GM19099 (cell line): ENCODE results near the gene AFM.

ENCODE experiments used
- POLR2A ChIP-seq: IDR thresholded peaks from 3 replicates; pipeline ENCODE4 v1.6.1; 2011; ENCODE audit warnings: low read depth; ENCODE audit not compliant: insufficient read length; ENCODE audit errors: extremely low read depth

The AFM gene

DNA sequence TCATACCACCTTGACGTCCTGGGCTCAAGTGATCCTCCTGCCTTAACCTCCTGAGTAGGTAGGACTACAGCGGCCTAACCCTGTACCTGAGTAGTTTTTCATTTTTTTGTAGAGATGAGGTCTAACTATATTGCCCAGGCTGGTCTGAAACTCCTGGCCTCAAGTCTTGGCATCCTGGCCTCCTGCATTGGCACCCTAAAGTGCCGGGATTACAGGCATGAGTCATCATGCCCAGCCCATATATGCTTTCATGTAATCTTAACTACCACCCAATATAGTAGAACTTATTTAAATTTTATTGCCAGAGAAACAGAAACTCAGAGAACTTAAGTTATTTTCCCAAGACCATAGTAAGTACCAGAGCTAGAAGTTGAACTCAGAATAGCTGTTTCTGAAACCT, 27.1 kb downstream of the AFM start:
- no peak for TF ChIP-seq POLR2A

- TF ChIP-seq POLR2A: no peak
Observed at GRCh38 chr4:73518340-73518739, 36.8 kb downstream of the AFM start.

DNA sequence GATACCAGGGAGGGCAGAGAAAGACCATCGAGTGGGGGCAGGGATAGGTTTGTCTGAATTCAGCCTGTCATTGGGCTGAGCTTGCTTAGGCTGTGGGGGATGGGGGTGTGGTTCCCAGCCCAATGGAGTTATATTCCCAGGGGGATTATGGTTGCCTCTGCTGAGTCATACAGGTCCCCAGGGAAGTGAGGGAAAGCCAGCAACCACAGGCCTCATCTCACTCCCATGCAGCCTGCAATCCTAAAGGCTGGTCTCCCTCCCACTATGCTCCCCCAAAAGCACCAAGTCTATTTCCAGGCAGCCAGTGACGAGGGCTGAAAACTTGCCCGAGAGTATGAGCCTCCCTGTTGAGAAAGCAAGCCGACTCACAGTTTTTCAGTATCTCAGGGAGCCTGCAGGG, 39.3 kb downstream of the AFM start:
- no peak for TF ChIP-seq POLR2A

GRCh38 chr4:73523126-73523525, 41.6 kb downstream of the AFM start:
- no peak for TF ChIP-seq POLR2A

DNA sequence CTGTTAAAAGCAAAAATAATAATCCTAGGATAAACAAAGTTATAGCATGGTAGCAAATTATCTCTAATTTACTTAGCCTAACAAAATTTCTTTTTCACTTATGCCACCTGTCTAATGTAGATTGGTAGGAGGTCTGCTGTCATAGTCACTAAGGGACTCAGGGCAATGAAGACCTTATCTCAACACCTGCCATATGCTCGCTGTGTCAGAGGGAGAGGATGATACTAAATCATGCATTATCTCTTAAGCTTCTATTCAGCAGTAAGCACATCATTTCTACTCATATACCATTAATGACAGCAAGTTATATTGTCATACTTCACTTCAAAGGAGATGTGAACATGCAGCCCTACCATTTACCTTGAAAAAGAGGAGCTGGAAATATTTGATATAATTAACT, 44.1 kb downstream of the AFM start:
- TF ChIP-seq POLR2A: no peak

DNA sequence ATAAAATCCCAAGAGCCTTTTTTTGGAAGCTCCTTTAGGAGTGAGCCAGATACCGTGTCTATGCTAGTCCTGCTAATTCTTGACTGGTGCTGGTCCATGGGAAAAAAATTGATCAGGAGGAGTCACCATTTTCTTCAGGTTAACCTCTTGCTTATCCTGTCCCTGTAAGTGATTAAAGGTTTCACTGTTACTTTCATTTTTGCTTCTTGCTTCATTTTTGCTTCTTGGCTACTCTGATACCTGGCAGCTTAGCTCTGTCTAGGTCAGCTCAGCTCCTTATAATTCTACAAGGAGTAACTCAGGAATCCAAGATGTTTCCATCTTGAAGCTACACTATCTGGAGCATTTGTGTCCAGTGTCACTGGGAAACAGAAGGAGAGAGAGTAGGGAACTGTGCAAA, 45.7 kb downstream of the AFM start:
- TF ChIP-seq POLR2A: no peak

DNA sequence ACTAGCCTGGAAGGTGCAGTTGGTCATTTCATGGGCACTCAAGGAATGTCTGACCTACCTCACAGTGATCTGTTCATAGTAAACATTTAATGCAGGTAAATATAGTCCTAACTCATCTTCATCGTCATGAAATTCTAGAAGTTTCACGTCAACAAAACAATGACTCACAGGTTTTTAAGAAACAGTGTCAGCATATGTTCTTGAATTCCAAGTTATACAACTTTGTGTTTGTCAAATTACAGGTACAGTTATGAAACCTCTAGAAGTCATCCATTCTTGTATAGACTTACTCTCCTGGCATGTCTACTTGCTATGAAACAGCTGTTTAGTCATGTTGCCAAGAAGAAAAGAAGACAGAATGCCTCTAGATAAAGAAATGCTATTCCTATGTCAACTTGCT, 46.6 kb downstream of the AFM start:
- no peak for TF ChIP-seq POLR2A

GRCh38 chr4:73533515-73534422, 52.2 kb downstream of the AFM start:
- no peak for TF ChIP-seq POLR2A

DNA sequence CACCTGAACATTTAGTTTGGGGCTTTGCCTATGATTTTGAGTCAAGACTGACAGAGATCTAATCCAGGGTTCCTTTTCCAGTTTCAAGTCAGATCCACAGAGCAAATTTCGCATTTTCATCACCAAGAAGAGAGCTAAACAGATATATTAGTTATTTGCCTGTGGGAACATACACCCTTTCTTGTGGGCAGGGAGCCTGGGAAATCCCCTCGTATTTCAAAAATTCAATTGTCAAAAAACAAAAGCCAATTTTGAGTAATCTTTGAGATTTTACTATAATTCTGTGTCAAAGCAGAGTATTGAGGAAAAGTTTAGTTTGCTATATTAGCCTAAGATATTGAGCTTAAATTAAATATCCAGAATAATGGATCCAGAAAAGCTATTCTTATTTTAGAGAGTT, 56.6 kb downstream of the AFM start:
- TF ChIP-seq POLR2A: no peak

GRCh38 chr4:73539386-73539785, 57.8 kb downstream of the AFM start:
- no peak for TF ChIP-seq POLR2A

- TF ChIP-seq POLR2A: no peak
Observed at GRCh38 chr4:73540826-73541225, 59.3 kb downstream of the AFM start.

GRCh38 chr4:73541251-73541650, 59.7 kb downstream of the AFM start:
- TF ChIP-seq POLR2A: no peak

DNA sequence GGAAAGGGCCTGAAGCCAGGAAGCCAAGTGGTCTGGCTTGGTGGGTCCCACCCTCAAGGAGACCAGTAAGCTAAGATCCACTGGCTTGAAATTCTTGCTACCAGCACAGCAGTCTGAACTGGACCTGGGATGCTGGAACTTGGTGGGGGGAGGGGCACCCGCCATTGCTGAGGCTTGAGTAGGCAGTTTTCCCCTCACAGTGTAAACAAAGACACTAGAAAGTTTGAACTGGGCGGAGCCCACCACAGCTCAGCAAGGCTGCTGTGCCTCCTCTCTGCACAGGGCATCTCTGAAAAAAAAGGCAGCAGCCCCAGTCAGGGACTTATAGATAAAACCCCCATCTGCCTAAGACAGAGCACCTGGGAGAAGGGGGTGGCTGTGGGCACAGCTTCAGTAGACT, 63.1 kb downstream of the AFM start:
- no peak for TF ChIP-seq POLR2A
